Parathyroid adenoma (tissue), 2 donors: ENCODE measurements around the gene MMP23B.

Source experiments
- H2AFZ ChIP-seq: fragments of 300-600 bp; sonication (generic); one replicate; pipeline ENCODE4 v1.7.0; 2017; ENCODE audit warnings: antibody characterized with exemption, mild to moderate bottlenecking
- H3K27ac ChIP-seq: fragments of 300-600 bp; sonication (generic); one replicate; pipeline ENCODE4 v1.7.0; 2017
- H3K27me3 ChIP-seq: fragments of 300-600 bp; sonication (generic); one replicate; pipeline ENCODE4 v1.7.0; 2017; ENCODE audit warnings: low read length; ENCODE audit not compliant: control insufficient read depth, insufficient read depth
- H3K36me3 ChIP-seq: fragments of 300-600 bp; sonication (generic); one replicate; pipeline ENCODE4 v1.7.0; 2017; ENCODE audit warnings: low read length; ENCODE audit not compliant: control insufficient read depth, insufficient read depth
- H3K4me1 ChIP-seq: fragments of 300-600 bp; sonication (generic); one replicate; pipeline ENCODE4 v1.7.0; 2017; ENCODE audit warnings: control low read depth
- H3K4me2 ChIP-seq: fragments of 300-600 bp; sonication (generic); one replicate; pipeline ENCODE4 v1.7.0; 2017; ENCODE audit warnings: low read length
- H3K4me3 ChIP-seq: fragments of 300-600 bp; sonication (generic); one replicate; pipeline ENCODE4 v1.7.0; 2017; ENCODE audit warnings: low read depth, low read length
- H3K79me2 ChIP-seq: fragments of 300-600 bp; sonication (generic); one replicate; pipeline ENCODE4 v1.7.0; 2017; ENCODE audit warnings: control low read depth
- H3K9ac ChIP-seq: fragments of 300-600 bp; sonication (generic); one replicate; pipeline ENCODE4 v1.7.0; 2017; ENCODE audit warnings: mild to moderate bottlenecking
- H3K9me3 ChIP-seq: fragments of 300-600 bp; sonication (generic); one replicate; pipeline ENCODE4 v1.7.0; 2017; ENCODE audit warnings: low read length; ENCODE audit not compliant: control insufficient read depth
- CTCF ChIP-seq: fragments of 300-600 bp; sonication (generic); IDR thresholded peaks from one replicate; pipeline ENCODE4 v1.7.0; 2017; ENCODE audit warnings: antibody characterized with exemption, mild to moderate bottlenecking
- donor health status: primary hyperparathyroidism.

The MMP23B gene

DNA sequence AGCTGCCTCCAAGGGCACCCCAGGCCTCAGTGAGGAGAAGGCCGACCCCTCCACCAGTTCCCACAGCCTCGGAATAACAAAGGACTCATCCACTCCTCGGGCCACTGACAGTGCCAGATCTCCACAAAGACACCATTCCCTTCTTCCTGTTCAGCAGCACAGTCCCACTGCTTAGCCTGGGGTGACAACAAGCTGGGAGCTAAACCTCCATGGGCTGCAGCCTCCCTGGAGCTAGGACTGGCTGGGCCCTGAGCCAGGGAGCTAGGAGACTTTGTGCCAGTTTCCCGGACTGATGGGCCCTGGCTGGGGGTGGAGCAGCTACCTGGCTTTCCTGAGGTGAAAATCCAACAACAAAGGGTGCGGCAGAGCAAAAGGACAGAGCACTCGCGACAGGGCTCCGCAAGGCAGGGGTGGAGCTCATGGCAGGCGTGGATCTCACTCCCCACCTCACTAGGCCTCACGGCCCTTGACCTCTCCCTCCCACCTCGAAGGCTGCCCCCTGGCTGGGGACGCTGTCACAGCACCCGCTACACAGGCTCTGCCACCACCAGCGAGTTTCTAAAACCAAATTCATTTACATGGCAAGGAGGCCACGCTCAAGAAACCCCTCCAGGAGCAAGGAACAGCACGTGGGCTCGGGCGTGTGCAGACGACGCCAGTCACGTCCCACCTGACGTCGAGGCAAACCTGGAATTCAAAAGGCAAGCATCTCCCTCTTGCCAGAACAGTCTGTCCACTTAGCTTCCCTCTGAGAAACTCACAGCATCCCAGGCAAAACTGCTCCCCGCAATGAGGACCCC lies 46.8 kb downstream of the MMP23B start:
- Histone ChIP-seq H3K79me2 (peaks cover 18% of the 10 kb centered on the region), H3K36me3 (no peaks in the 10 kb centered on the region), H3K4me2 (no peak overlapping the region), H3K4me3 (no peak overlapping the region), H3K27me3 (no peaks in the 10 kb centered on the region), H3K9ac (no peak overlapping the region), H3K9me3 (no peaks in the 10 kb centered on the region), H3K27ac (no peak overlapping the region), H3K4me1 (no peaks in the 10 kb centered on the region), H2AFZ (no peak overlapping the region)
- TF ChIP-seq CTCF, result no peak

- Histone ChIP-seq H3K36me3 (no peaks in the 10 kb centered on the region), H3K9me3 (no peaks in the 10 kb centered on the region), H2AFZ (no peak overlapping the region), H3K27ac (no peak overlapping the region), H3K4me3 (no peak overlapping the region), H3K4me1 (no peaks in the 10 kb centered on the region), H3K27me3 (no peaks in the 10 kb centered on the region), H3K4me2 (no peak overlapping the region), H3K79me2 (peaks cover 22% of the 10 kb centered on the region), H3K9ac (no peak overlapping the region)
- no peak for TF ChIP-seq CTCF
These were observed 48.3 kb downstream of the MMP23B start for GRCh38 chr1:1680031-1680911.

- no peak overlapping the region for H3K4me2 ChIP-seq
- H3K4me1 ChIP-seq, result no peaks in the 10 kb centered on the region
- no peak overlapping the region for H3K9ac ChIP-seq
- no peaks in the 10 kb centered on the region for H3K27me3 ChIP-seq
- H3K27ac ChIP-seq, result no peak overlapping the region
- no peaks in the 10 kb centered on the region for H3K36me3 ChIP-seq
- H3K9me3 ChIP-seq, result no peaks in the 10 kb centered on the region
- no peak for TF ChIP-seq CTCF
- H3K79me2 ChIP-seq, result peaks cover 24% of the 10 kb centered on the region
- no peak overlapping the region for H2AFZ ChIP-seq
- no peak overlapping the region for H3K4me3 ChIP-seq
These were observed 48.9 kb downstream of the MMP23B start for GRCh38 chr1:1680912-1681273.

DNA sequence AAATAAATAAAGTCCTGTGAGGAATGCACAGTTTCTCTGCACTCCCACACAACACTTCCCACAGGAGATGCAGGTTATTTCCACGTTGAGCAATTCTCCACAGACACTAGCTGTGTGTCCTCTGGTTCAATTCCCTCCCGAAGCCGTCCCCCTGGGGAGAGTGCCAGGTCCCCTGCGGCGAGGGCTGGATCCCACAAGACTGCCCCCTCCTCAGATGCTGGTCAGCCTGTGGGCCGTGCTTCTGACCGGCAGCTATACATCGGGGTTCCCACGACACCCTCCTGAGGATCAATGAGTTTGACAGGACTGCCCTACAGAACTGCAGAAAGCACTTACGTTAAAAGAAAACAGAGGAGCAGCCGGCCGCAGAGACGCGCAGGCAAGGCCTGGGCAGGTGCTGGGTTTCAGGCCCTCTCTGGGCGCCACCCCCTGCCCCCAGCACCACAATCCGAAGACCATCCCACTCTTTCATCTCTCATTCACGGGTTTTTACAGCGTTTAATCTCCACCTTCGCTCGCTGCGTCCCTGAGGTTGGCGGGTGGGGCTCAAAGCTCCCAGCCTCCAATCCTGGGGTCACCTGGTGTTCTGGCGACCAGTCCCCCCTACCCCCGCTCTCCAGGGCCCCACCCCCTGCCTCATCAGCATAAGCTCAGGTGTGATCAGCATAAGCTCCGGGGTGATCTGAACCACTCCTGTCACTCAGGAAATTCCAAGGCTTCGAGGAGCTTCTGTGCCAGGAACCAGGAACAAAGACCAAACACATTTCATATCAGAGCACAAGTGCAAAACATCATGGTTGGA lies 51.3 kb downstream of the MMP23B start:
- Histone ChIP-seq H3K27ac (no peak overlapping the region), H3K9ac (no peak overlapping the region), H3K4me1 (no peaks in the 10 kb centered on the region)

More for the DNA sequence above, 51.3 kb downstream of the MMP23B start:
- Histone ChIP-seq H3K27me3 (no peaks in the 10 kb centered on the region), H3K79me2 (peaks cover 24% of the 10 kb centered on the region), H2AFZ (no peak overlapping the region), H3K4me2 (no peak overlapping the region), H3K9me3 (no peaks in the 10 kb centered on the region), H3K4me3 (no peak overlapping the region), H3K36me3 (no peaks in the 10 kb centered on the region)
- TF ChIP-seq CTCF, result no peak
